Measurements from ENCODE around the gene TNFSF11. TPM values are rescaled to one million over a fixed set of nuclear protein-coding genes. Genes with fewer than 3 reads are reported as not detected.

Gene TNFSF11
- total RNA-seq, 2 experiments from 2014 or later = not detected

DNA sequence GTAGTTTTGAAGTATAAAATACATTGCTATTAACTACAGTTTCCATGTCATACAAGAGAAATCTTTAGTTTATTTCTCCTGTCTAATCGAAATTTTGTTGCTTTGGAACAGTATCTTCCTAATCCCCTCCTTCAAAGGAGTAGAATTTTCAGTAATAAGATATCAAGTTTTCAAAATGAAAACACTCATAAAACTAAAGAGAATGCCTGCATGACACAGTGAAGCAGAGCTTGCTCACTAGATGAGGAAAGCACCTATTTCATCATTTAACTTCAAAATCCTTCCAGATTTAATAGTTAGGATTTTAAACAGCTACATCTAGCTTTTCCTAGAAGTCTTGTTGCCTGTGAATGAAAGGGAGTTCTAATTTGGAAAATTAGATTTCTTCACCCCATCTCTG, 80.8 kb downstream of the TNFSF11 start:
- Histone ChIP-seq H3K27ac (ENCODE audit: low read depth, low read length, poor library complexity, severe bottlenecking) (no peak overlapping the region), H3K36me3 (ENCODE audit: insufficient read depth, low read length) (no peaks in the 10 kb centered on the region), H3K4me1 (ENCODE audit: insufficient read depth, low read length, poor library complexity, severe bottlenecking) (no peaks in the 10 kb centered on the region), H2AFZ (ENCODE audit: low read length) (no peak overlapping the region), H3K4me2 (ENCODE audit: low read length) (no peak overlapping the region), H4K20me1 (ENCODE audit: insufficient read depth, low read length) (no peaks in the 10 kb centered on the region), H3K9me2 (ENCODE audit: insufficient read depth, low read length) (no peaks in the 10 kb centered on the region), H3K4me3 (ENCODE audit: low read depth, low read length, poor library complexity, severe bottlenecking) (no peak overlapping the region), H3K9me3 (ENCODE audit: low read length) (no peaks in the 10 kb centered on the region), H3K79me2 (ENCODE audit: insufficient read depth, low read depth, low read length) (no peaks in the 10 kb centered on the region)
- CTCF ChIA-PET (ENCODE audit: unreplicated experiment) = no interaction called here
- no peak for DNase-seq (ENCODE audit: low spot score)
- TF ChIP-seq, protein P1, sequence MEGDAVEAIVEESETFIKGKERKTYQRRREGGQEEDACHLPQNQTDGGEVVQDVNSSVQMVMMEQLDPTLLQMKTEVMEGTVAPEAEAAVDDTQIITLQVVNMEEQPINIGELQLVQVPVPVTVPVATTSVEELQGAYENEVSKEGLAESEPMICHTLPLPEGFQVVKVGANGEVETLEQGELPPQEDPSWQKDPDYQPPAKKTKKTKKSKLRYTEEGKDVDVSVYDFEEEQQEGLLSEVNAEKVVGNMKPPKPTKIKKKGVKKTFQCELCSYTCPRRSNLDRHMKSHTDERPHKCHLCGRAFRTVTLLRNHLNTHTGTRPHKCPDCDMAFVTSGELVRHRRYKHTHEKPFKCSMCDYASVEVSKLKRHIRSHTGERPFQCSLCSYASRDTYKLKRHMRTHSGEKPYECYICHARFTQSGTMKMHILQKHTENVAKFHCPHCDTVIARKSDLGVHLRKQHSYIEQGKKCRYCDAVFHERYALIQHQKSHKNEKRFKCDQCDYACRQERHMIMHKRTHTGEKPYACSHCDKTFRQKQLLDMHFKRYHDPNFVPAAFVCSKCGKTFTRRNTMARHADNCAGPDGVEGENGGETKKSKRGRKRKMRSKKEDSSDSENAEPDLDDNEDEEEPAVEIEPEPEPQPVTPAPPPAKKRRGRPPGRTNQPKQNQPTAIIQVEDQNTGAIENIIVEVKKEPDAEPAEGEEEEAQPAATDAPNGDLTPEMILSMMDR (conservative IDR thresholded peaks at IDR 0.05; ENCODE audit: low read length) = no peak
- no peak for TF ChIP-seq EZH2phosphoT487 (IDR thresholded peaks at IDR 0.05; ENCODE audit: borderline replicate concordance, low read depth, low read length)
- no TSS peak for BruUV-seq (replicated peaks)
- POLR2A ChIA-PET = no interaction called here
- intact Hi-C loops (cut with micrococcal nuclease; ENCODE audit: unreplicated experiment) = no loop called here

DNA sequence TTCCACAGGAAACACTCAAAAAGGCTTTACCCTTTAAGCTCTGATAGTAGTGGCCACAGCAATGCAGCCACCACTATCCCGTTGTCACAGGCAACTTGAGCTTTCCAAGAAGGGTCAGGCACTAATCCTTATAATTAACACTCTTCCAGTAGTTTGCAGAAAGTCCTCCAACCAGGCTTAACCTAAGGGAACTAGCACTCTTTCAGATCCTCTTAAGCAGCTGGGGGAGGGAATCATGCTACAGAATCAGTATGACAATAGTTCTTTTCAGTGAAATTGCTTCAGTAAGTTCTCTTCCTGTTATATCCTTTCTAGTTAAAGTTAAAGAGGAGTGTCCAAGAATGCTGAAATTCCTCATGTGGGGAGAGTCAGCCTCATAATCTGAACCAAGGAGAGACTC, 82.2 kb downstream of the TNFSF11 start:
- H3K27ac ChIP-seq (ENCODE audit: low read depth, low read length, poor library complexity, severe bottlenecking) = no peak overlapping the region
- BruUV-seq (replicated peaks) = no TSS peak
- no peaks in the 10 kb centered on the region for H3K79me2 ChIP-seq (ENCODE audit: insufficient read depth, low read depth, low read length)
- intact Hi-C loops (cut with micrococcal nuclease; ENCODE audit: unreplicated experiment) = no loop called here
- TF ChIP-seq EZH2phosphoT487 (IDR thresholded peaks at IDR 0.05; ENCODE audit: borderline replicate concordance, low read depth, low read length) = no peak
- TF ChIP-seq, protein P1 (conservative IDR thresholded peaks at IDR 0.05; ENCODE audit: low read length) = no peak
- no peak overlapping the region for H2AFZ ChIP-seq (ENCODE audit: low read length)
- H3K9me3 ChIP-seq (ENCODE audit: low read length) = no peaks in the 10 kb centered on the region
- no peak overlapping the region for H3K4me3 ChIP-seq (ENCODE audit: low read depth, low read length, poor library complexity, severe bottlenecking)
- H3K9me2 ChIP-seq (ENCODE audit: insufficient read depth, low read length) = no peaks in the 10 kb centered on the region
- H4K20me1 ChIP-seq (ENCODE audit: insufficient read depth, low read length) = no peaks in the 10 kb centered on the region
- H3K4me2 ChIP-seq (ENCODE audit: low read length) = no peak overlapping the region
- H3K4me1 ChIP-seq (ENCODE audit: insufficient read depth, low read length, poor library complexity, severe bottlenecking) = no peaks in the 10 kb centered on the region
- DNase-seq (ENCODE audit: low spot score) = no peak
- CTCF ChIA-PET (ENCODE audit: unreplicated experiment) = interaction anchor here (0.6 kb wide), 1 partner anchor 140 kb away, joined by 3 read pairs; no protein-coding TSS in a partner anchor
- POLR2A ChIA-PET = no interaction called here
- H3K36me3 ChIP-seq (ENCODE audit: insufficient read depth, low read length) = no peaks in the 10 kb centered on the region

DNA sequence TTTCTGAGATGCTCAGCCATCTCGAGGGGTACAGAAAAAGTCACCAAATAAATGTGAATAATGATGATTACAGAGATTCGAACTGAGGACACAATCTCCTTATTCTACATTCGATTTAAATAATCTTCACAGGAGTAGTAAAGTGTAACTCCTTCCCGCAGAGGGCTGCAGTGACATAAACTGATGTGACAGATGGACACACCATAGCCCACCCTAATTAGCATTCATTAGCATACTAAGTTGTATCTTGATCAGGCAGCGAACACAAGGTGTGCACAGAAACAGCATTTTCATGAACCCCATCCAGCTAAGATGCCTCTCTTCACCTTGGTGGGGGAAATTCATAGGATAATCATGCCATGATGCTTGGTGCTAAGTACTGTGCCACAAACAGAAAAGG, 83.0 kb downstream of the TNFSF11 start:
- POLR2A ChIA-PET = no interaction called here
- no peak overlapping the region for H2AFZ ChIP-seq (ENCODE audit: low read length)
- intact Hi-C loops (cut with micrococcal nuclease; ENCODE audit: unreplicated experiment) = no loop called here
- H3K4me2 ChIP-seq (ENCODE audit: low read length) = no peak overlapping the region
- no peak for DNase-seq (ENCODE audit: low spot score)
- BruUV-seq (replicated peaks) = no TSS peak
- no peak overlapping the region for H3K4me3 ChIP-seq (ENCODE audit: low read depth, low read length, poor library complexity, severe bottlenecking)
- TF ChIP-seq EZH2phosphoT487 (IDR thresholded peaks at IDR 0.05; ENCODE audit: borderline replicate concordance, low read depth, low read length) = no peak
- TF ChIP-seq, protein P1 (conservative IDR thresholded peaks at IDR 0.05; ENCODE audit: low read length) = no peak
- no peaks in the 10 kb centered on the region for H3K9me3 ChIP-seq (ENCODE audit: low read length)
- H3K4me1 ChIP-seq (ENCODE audit: insufficient read depth, low read length, poor library complexity, severe bottlenecking) = no peaks in the 10 kb centered on the region
- no peaks in the 10 kb centered on the region for H3K79me2 ChIP-seq (ENCODE audit: insufficient read depth, low read depth, low read length)
- H4K20me1 ChIP-seq (ENCODE audit: insufficient read depth, low read length) = no peaks in the 10 kb centered on the region
- H3K36me3 ChIP-seq (ENCODE audit: insufficient read depth, low read length) = no peaks in the 10 kb centered on the region
- no peak overlapping the region for H3K27ac ChIP-seq (ENCODE audit: low read depth, low read length, poor library complexity, severe bottlenecking)
- CTCF ChIA-PET (ENCODE audit: unreplicated experiment) = no interaction called here
- no peaks in the 10 kb centered on the region for H3K9me2 ChIP-seq (ENCODE audit: insufficient read depth, low read length)

Other genes with a start within 250 kb of the TNFSF11 start
- not detected in 2 replicates for gene FAM216B, start 207.4 kb downstream of the TNFSF11 start, total RNA-seq (2014; rRNA removed; shearing (Covaris generic))
- gene FAM216B, start 207.4 kb downstream of the TNFSF11 start, total RNA-seq (2022) = not detected in 2 replicates